ENCODE measurements around the gene KIAA1671. TPM values are rescaled to one million over a fixed set of nuclear protein-coding genes. Genes with fewer than 3 reads are reported as not detected.

The KIAA1671 gene
- total and polyA plus RNA-seq, 2 of the 13 experiments (the other 11 are each of a cell fraction or from before 2014, with no cell fraction given): 13.5 to 13.6 TPM

- TF ChIP-seq, protein P1, sequence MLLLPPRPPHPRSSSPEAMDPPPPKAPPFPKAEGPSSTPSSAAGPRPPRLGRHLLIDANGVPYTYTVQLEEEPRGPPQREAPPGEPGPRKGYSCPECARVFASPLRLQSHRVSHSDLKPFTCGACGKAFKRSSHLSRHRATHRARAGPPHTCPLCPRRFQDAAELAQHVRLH (CRISPR knock-in tag; IDR thresholded peaks at IDR 0.05; ENCODE audit: borderline replicate concordance, low read depth): no peak
- TF ChIP-seq DBP (CRISPR knock-in tag; IDR thresholded peaks at IDR 0.05; ENCODE audit: not compliant biosample characterization): no peak
- TF ChIP-seq ZSCAN22 (CRISPR knock-in tag; IDR thresholded peaks at IDR 0.05): no peak
- TF ChIP-seq SMC3 (IDR thresholded peaks at IDR 0.05; ENCODE audit: low read length): no peak
- no peak for TF ChIP-seq SETDB1 (CRISPR knock-in tag; IDR thresholded peaks at IDR 0.05; ENCODE audit: borderline replicate concordance)
- no peak for TF ChIP-seq ZBTB8A (CRISPR knock-in tag; IDR thresholded peaks at IDR 0.05; ENCODE audit: borderline replicate concordance, low read depth)
Observed at GRCh38 chr22:25077964-25078363, 125.4 kb downstream of the KIAA1671 start (continued).

DNA sequence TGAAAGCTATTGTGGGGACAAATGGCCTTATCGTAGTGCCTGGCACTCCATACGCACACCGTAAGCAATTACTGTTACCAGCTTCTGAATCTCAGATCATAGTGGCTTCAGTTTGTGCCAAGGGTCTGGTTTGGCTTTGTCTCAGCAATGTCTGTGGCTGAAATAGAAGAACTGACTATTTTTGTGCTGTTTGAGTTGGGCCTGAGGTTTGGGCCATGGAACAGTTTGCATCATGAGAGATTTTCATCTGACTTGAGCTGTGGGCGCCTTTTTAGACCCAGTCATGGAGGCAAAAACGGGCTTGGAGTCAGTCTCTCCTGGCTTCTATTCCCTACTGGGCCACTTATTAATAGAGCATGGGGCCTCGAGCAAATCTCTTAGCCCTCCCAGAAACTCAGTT lies 126.1 kb downstream of the KIAA1671 start:
- BruUV-seq (replicated peaks): no TSS peak
- ChIA-PET CTCF (ENCODE audit: low intra/inter-chr PET ratio, low total read pairs) (no interaction called here), POLR2A (no interaction called here)
- no peaks in the 10 kb centered on the region for H3K79me2 ChIP-seq (ENCODE audit: insufficient read depth, low read length)
- H3K4me1 ChIP-seq (ENCODE audit: insufficient read depth, low read length): peaks cover 20% of the 10 kb centered on the region
- intact Hi-C loops (cut with micrococcal nuclease; ENCODE audit: unreplicated experiment): no loop called here
- no peak overlapping the region for H3K9ac ChIP-seq (ENCODE audit: insufficient read depth, low read depth, low read length)
- in situ Hi-C loops (cut with HindIII; ENCODE audit: extremely low pct_ligation_motif_present, low pct_unique_long_range_greater_than_20kb): loop anchor here (10.0 kb wide), 1 partner anchor 256 kb away; no protein-coding TSS in a partner anchor
- no peaks in the 10 kb centered on the region for H3K36me3 ChIP-seq (replicated peaks in 1 of 2; ENCODE audit: control insufficient read depth in 1 of 2, insufficient read depth in 2 of 2, low read length in 2 of 2)
- H3K4me3 ChIP-seq (replicated peaks in 1 of 3; ENCODE audit: insufficient read depth in 1 of 3, low read depth in 2 of 3, low read length in 3 of 3): no peak overlapping the region
- H3K9me3 ChIP-seq (ENCODE audit: low read length): no peaks in the 10 kb centered on the region
- H3K27me3 ChIP-seq (ENCODE audit: control insufficient read depth in 1 of 2, insufficient read depth in 2 of 2, low read length in 2 of 2): no peaks in the 10 kb centered on the region
- no peak for ATAC-seq
- 94% methylated on average over 6 of the region's 6 CpGs for WGBS (ENCODE audit: low lambda C conversion rate)
- no peak overlapping the region for H2AFZ ChIP-seq (ENCODE audit: low read length)
- no peak overlapping the region for H3K4me2 ChIP-seq (ENCODE audit: low read depth, low read length)
- FAIRE-seq: no peak
- H3K27ac ChIP-seq (ENCODE audit: extremely low read length, insufficient read depth, low read length): no peak overlapping the region
- DNase-seq (ENCODE audit: low spot score): no peak
- H4K20me1 ChIP-seq (ENCODE audit: insufficient read depth, low read length): no peaks in the 10 kb centered on the region
- TF ChIP-seq KAT7 (CRISPR knock-in tag; IDR thresholded peaks at IDR 0.05; ENCODE audit: borderline replicate concordance): no peak
- no peak for TF ChIP-seq PAF1 (CRISPR knock-in tag; IDR thresholded peaks at IDR 0.05)
- no peak for TF ChIP-seq ZNF10 (CRISPR knock-in tag; IDR thresholded peaks at IDR 0.05; ENCODE audit: borderline replicate concordance, low read depth)
- TF ChIP-seq CCDC6 (CRISPR knock-in tag; IDR thresholded peaks at IDR 0.05): no peak
- TF ChIP-seq, protein P2, sequence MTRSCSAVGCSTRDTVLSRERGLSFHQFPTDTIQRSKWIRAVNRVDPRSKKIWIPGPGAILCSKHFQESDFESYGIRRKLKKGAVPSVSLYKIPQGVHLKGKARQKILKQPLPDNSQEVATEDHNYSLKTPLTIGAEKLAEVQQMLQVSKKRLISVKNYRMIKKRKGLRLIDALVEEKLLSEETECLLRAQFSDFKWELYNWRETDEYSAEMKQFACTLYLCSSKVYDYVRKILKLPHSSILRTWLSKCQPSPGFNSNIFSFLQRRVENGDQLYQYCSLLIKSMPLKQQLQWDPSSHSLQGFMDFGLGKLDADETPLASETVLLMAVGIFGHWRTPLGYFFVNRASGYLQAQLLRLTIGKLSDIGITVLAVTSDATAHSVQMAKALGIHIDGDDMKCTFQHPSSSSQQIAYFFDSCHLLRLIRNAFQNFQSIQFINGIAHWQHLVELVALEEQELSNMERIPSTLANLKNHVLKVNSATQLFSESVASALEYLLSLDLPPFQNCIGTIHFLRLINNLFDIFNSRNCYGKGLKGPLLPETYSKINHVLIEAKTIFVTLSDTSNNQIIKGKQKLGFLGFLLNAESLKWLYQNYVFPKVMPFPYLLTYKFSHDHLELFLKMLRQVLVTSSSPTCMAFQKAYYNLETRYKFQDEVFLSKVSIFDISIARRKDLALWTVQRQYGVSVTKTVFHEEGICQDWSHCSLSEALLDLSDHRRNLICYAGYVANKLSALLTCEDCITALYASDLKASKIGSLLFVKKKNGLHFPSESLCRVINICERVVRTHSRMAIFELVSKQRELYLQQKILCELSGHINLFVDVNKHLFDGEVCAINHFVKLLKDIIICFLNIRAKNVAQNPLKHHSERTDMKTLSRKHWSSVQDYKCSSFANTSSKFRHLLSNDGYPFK (CRISPR knock-in tag; IDR thresholded peaks at IDR 0.05; ENCODE audit: borderline replicate concordance): no peak
- TF ChIP-seq ZNF441 (CRISPR knock-in tag; IDR thresholded peaks at IDR 0.05; ENCODE audit: borderline replicate concordance): no peak
- TF ChIP-seq ZNF207 (IDR thresholded peaks at IDR 0.05; ENCODE audit: borderline replicate concordance): no peak
- TF ChIP-seq PAXIP1 (CRISPR knock-in tag; conservative IDR thresholded peaks at IDR 0.05): no peak
- TF ChIP-seq DNMT3B (CRISPR knock-in tag; conservative IDR thresholded peaks at IDR 0.05): no peak
- TF ChIP-seq ZNF33A (CRISPR knock-in tag; IDR thresholded peaks at IDR 0.05; ENCODE audit: borderline replicate concordance): no peak
